WTC11 (cell line): ENCODE results near the gene FPR3. TPM values are rescaled to one million over a fixed set of nuclear protein-coding genes. Genes with fewer than 3 reads are reported as not detected.

Experiments used
- ATAC-seq: fragments of 200-7000 bp; cut with Tn5 transposase; 2 replicates; pipeline ENCODE4 v1.10.0; 2021; ENCODE audit warnings: mild to moderate bottlenecking, moderate library complexity
- CTCF ChIA-PET: fragments of 300-600 bp; sonication (Branson Sonifier 250); formaldehyde crosslinking; loops from one replicate; lab custom pipeline; 2021; ENCODE audit warnings: antibody characterized with exemption; lab: Charles Lee
- POLR2A ChIA-PET: fragments of 350-600 bp; sonication (Branson Sonifier 250); formaldehyde crosslinking; loops from one replicate; lab custom pipeline; 2021; ENCODE audit warnings: antibody characterized with exemption; lab: Charles Lee
- DNase-seq: peaks from one replicate; pipeline ENCODE4 v3.0.0; 2021; ENCODE audit warnings: low spot score
- H3K27ac Mint-ChIP-seq: 2 replicates; pipeline ENCODE4 v1.8.0; 2021; ENCODE audit warnings: mixed read lengths
- H3K27me3 Mint-ChIP-seq: 2 replicates; pipeline ENCODE4 v1.8.0; 2021; ENCODE audit warnings: low read depth, mild to moderate bottlenecking, moderate library complexity, mixed read lengths
- H3K36me3 Mint-ChIP-seq: 2 replicates; pipeline ENCODE4 v1.8.0; 2021; ENCODE audit warnings: mixed read lengths
- H3K4me1 Mint-ChIP-seq: 2 replicates; pipeline ENCODE4 v1.8.0; 2022; ENCODE audit warnings: mixed read lengths
- H3K4me3 Mint-ChIP-seq: 2 replicates; pipeline ENCODE4 v1.8.0; 2021; ENCODE audit warnings: mild to moderate bottlenecking, moderate library complexity, mixed read lengths
- H3K9me3 Mint-ChIP-seq: 2 replicates; pipeline ENCODE4 v1.8.0; 2021; ENCODE audit warnings: mixed read lengths
- ATF1 ChIP-seq: sonication (generic); formaldehyde crosslinking; IDR thresholded peaks from 2 replicates; pipeline ENCODE4 v1.8.1; 2023; ENCODE audit warnings: mild to moderate bottlenecking, moderate library complexity, missing genetic modification reagents
- CREM ChIP-seq: sonication (generic); formaldehyde crosslinking; IDR thresholded peaks from 2 replicates; pipeline ENCODE4 v1.8.1; 2022; ENCODE audit warnings: mild to moderate bottlenecking, missing genetic modification reagents, moderate library complexity
- EMX1 ChIP-seq: fragments of 250-450 bp; sonication (Bioruptor Pico); IDR thresholded peaks from 2 replicates; pipeline ENCODE4 v1.8.0; 2021; ENCODE audit warnings: mild to moderate bottlenecking
- ETV6 ChIP-seq: sonication (generic); formaldehyde crosslinking; IDR thresholded peaks from 2 replicates; pipeline ENCODE4 v1.8.1; 2022; ENCODE audit warnings: mild to moderate bottlenecking, missing genetic modification reagents
- GABPB1 ChIP-seq: sonication (generic); formaldehyde crosslinking; IDR thresholded peaks from 2 replicates; pipeline ENCODE4 v1.8.1; 2023; ENCODE audit warnings: mild to moderate bottlenecking, missing genetic modification reagents
- IRF1 ChIP-seq: sonication (generic); formaldehyde crosslinking; IDR thresholded peaks from 2 replicates; pipeline ENCODE4 v1.8.0; 2023; ENCODE audit warnings: missing genetic modification reagents
- JAZF1 ChIP-seq: fragments of 250-450 bp; sonication (Bioruptor Pico); IDR thresholded peaks from 2 replicates; pipeline ENCODE4 v1.9.0; 2021; ENCODE audit warnings: moderate library complexity, mild to moderate bottlenecking, inconsistent platforms
- MLX ChIP-seq: sonication (generic); formaldehyde crosslinking; IDR thresholded peaks from 2 replicates; pipeline ENCODE4 v1.8.1; 2023; ENCODE audit warnings: mild to moderate bottlenecking, missing genetic modification reagents, moderate library complexity
- OVOL2 ChIP-seq: fragments of 250-450 bp; sonication (Bioruptor Pico); IDR thresholded peaks from 2 replicates; pipeline ENCODE4 v1.9.0; 2021; ENCODE audit warnings: mild to moderate bottlenecking, borderline replicate concordance
- RORB ChIP-seq: fragments of 250-450 bp; sonication (Bioruptor Pico); IDR thresholded peaks from 2 replicates; pipeline ENCODE4 v1.9.0; 2021; ENCODE audit warnings: mild to moderate bottlenecking
- SP1 ChIP-seq: sonication (generic); formaldehyde crosslinking; conservative IDR thresholded peaks from 2 replicates; pipeline ENCODE4 v1.8.1; 2022; ENCODE audit warnings: missing genetic modification reagents
- TEAD4 ChIP-seq: sonication (generic); formaldehyde crosslinking; IDR thresholded peaks from 2 replicates; pipeline ENCODE4 v1.8.0; 2022; ENCODE audit warnings: mild to moderate bottlenecking, missing genetic modification reagents
- USF2 ChIP-seq: sonication (generic); formaldehyde crosslinking; IDR thresholded peaks from 2 replicates; pipeline ENCODE4 v1.8.1; 2023; ENCODE audit warnings: mild to moderate bottlenecking, missing genetic modification reagents, moderate library complexity
- ZBTB21 ChIP-seq: sonication (generic); formaldehyde crosslinking; IDR thresholded peaks from 2 replicates; pipeline ENCODE4 v1.8.1; 2023; ENCODE audit warnings: mild to moderate bottlenecking, missing genetic modification reagents, borderline replicate concordance
- ZNF121 ChIP-seq: sonication (generic); formaldehyde crosslinking; IDR thresholded peaks from 2 replicates; pipeline ENCODE4 v1.8.0; 2023; ENCODE audit warnings: missing genetic modification reagents
- ZNF219 ChIP-seq: sonication (generic); formaldehyde crosslinking; IDR thresholded peaks from 2 replicates; pipeline ENCODE4 v1.8.0; 2023; ENCODE audit warnings: missing genetic modification reagents, mild to moderate bottlenecking, borderline replicate concordance
- ZNF512 ChIP-seq: sonication (generic); formaldehyde crosslinking; IDR thresholded peaks from 2 replicates; pipeline ENCODE4 v1.8.1; 2022; ENCODE audit warnings: missing genetic modification reagents, borderline replicate concordance
- ZNF671 ChIP-seq: fragments of 250-450 bp; sonication (Bioruptor Pico); IDR thresholded peaks from 2 replicates; pipeline ENCODE4 v1.8.0; 2021; ENCODE audit warnings: mild to moderate bottlenecking
- total RNA-seq: library from RNA; stranded (reverse); gene quantifications from 3 replicates; pipeline ENCODE4 v1.2.3, GENCODE V29; 2021

FPR3 gene
- total RNA-seq, 1 experiment from 2014 or later: not detected

GRCh38 chr19:51754770-51755169 is 40.2 kb upstream of the FPR3 start:
- TF ChIP-seq MLX: no peak
- no peak for TF ChIP-seq EMX1 (CRISPR knock-in tag)
- TF ChIP-seq JAZF1 (CRISPR knock-in tag): no peak
- TF ChIP-seq RORB (CRISPR knock-in tag): no peak
- TF ChIP-seq ATF1: no peak
- no peak for TF ChIP-seq ZBTB21 (CRISPR knock-in tag)
- TF ChIP-seq ZNF219 (CRISPR knock-in tag): no peak
- no peak for TF ChIP-seq CREM
- no peak for TF ChIP-seq GABPB1 (CRISPR knock-in tag)
- no peak for TF ChIP-seq IRF1 (CRISPR knock-in tag)
- TF ChIP-seq SP1 (CRISPR knock-in tag): no peak
- no peak for TF ChIP-seq ZNF512 (CRISPR knock-in tag)
- ChIA-PET POLR2A (no interaction called here), CTCF (no interaction called here)
- no peak for ATAC-seq
- no peaks in the 10 kb centered on the region for H3K36me3 Mint-ChIP-seq
- H3K4me3 Mint-ChIP-seq: no peak overlapping the region
- no peak overlapping the region for H3K27ac Mint-ChIP-seq
- H3K4me1 Mint-ChIP-seq: no peaks in the 10 kb centered on the region
- no peak for DNase-seq
- peaks cover 8% of the 10 kb centered on the region for H3K27me3 Mint-ChIP-seq
- peaks cover 32% of the 10 kb centered on the region for H3K9me3 Mint-ChIP-seq

- TF ChIP-seq TEAD4 (CRISPR knock-in tag) (no peak), USF2 (CRISPR knock-in tag) (no peak), OVOL2 (no peak), ZNF671 (CRISPR knock-in tag) (no peak), ZNF121 (CRISPR knock-in tag) (no peak)
- ATAC-seq: no peak
- no peak overlapping the region for H3K27ac Mint-ChIP-seq
- no peak for DNase-seq
- ChIA-PET CTCF (no interaction called here), POLR2A (no interaction called here)
- no peak overlapping the region for H3K4me3 Mint-ChIP-seq
- H3K9me3 Mint-ChIP-seq: peaks cover 32% of the 10 kb centered on the region
- H3K4me1 Mint-ChIP-seq: peaks cover 2% of the 10 kb centered on the region
- no peaks in the 10 kb centered on the region for H3K36me3 Mint-ChIP-seq
- H3K27me3 Mint-ChIP-seq: peaks cover 8% of the 10 kb centered on the region
Observed at GRCh38 chr19:51755571-51755970, 39.4 kb upstream of the FPR3 start.

GRCh38 chr19:51760697-51761356 is 34.1 kb upstream of the FPR3 start, which contains the start of gene FPR2:
Gene FPR2 (plus strand): TSS chr19:51761180. CDS start chr19:51768659, 7,479 bp downstream.
- no peak within 1 kb of the TSS for H3K27ac Mint-ChIP-seq
- H3K4me1 Mint-ChIP-seq: peaks cover 7% of the 10 kb centered on the region
- ChIA-PET CTCF (interaction anchor here (1.4 kb wide), 1 partner anchor 17 kb away, joined by 13 read pairs; no protein-coding TSS in a partner anchor), POLR2A (no interaction called here)
- no peak for DNase-seq
- H3K27me3 Mint-ChIP-seq: peaks cover 4% of the 10 kb centered on the region
- no peaks in the 10 kb centered on the region for H3K36me3 Mint-ChIP-seq
- H3K4me3 Mint-ChIP-seq: no peak within 1 kb of the TSS
- peaks cover 8% of the 10 kb centered on the region for H3K9me3 Mint-ChIP-seq
- ATAC-seq: peak; percentile 59
- TF ChIP-seq ETV6 (CRISPR knock-in tag): no peak
